HepG2 (cell line): ENCODE data around the gene CTNND2. TPM values are rescaled to one million over a fixed set of nuclear protein-coding genes. Genes with fewer than 3 reads are reported as not detected.

Experiments
- DNMT1 ChIP-seq: sonication (generic); formaldehyde crosslinking; IDR thresholded peaks from 2 replicates; pipeline ENCODE4 v1.5.1; 2020; ENCODE audit warnings: mild to moderate bottlenecking, missing genetic modification reagents
- EHMT2 ChIP-seq: fragments of 200-600 bp; sonication (generic); IDR thresholded peaks from 2 replicates; pipeline ENCODE4 v1.7.0; 2017; ENCODE audit warnings: antibody characterized with exemption, low read depth, low read length, borderline replicate concordance
- FOXA1 ChIP-seq, 2 experiments: fragments of 450-650 bp in 1 of 2; sonication (generic) in 1 of 2; formaldehyde crosslinking in 1 of 2; IDR thresholded peaks; 2 replicates each; pipeline versions ENCODE4 v1.4.0 to v1.6.1; 2016 to 2020; ENCODE audit warnings: missing genetic modification reagents in 1 of 2
- FOXJ3 ChIP-seq: sonication (generic); formaldehyde crosslinking; IDR thresholded peaks from 2 replicates; pipeline ENCODE4 v1.4.0; 2020; ENCODE audit warnings: missing genetic modification reagents, mild to moderate bottlenecking, borderline replicate concordance
- FOXP1 ChIP-seq, 2 experiments: fragments of 450-650 bp in 1 of 2; IDR thresholded peaks; 2 replicates each; pipeline ENCODE4 v1.6.1; 2017 to 2018; ENCODE audit warnings: antibody characterized with exemption in 1 of 2
- FOXP4 ChIP-seq: sonication (generic); formaldehyde crosslinking; IDR thresholded peaks from 2 replicates; pipeline ENCODE4 v1.4.0; 2020; ENCODE audit warnings: missing genetic modification reagents
- IKZF4 ChIP-seq: sonication (generic); formaldehyde crosslinking; IDR thresholded peaks from 2 replicates; pipeline ENCODE4 v1.5.1; 2020; ENCODE audit warnings: borderline replicate concordance, mild to moderate bottlenecking, low read depth, missing genetic modification reagents; ENCODE audit errors: not compliant biosample characterization
- IRF2 ChIP-seq: IDR thresholded peaks from 2 replicates; pipeline ENCODE4 v1.6.1; 2018; ENCODE audit warnings: missing genetic modification reagents, missing compliant biosample characterization
- KAT8 ChIP-seq: IDR thresholded peaks from 2 replicates; pipeline ENCODE4 v1.6.1; 2016; ENCODE audit warnings: missing genetic modification reagents, missing compliant biosample characterization
- MED1 ChIP-seq: sonication (generic); formaldehyde crosslinking; IDR thresholded peaks from 2 replicates; pipeline ENCODE4 v1.4.0; 2020; ENCODE audit warnings: missing genetic modification reagents
- MLXIP ChIP-seq: sonication (generic); formaldehyde crosslinking; IDR thresholded peaks from 2 replicates; pipeline ENCODE4 v1.9.0; 2021; ENCODE audit warnings: missing genetic modification reagents, borderline replicate concordance
- NFIC ChIP-seq: IDR thresholded peaks from 2 replicates; pipeline ENCODE4 v1.6.1; 2012; ENCODE audit warnings: mild to moderate bottlenecking, low read length, inconsistent platforms
- NFKBIZ ChIP-seq: IDR thresholded peaks from 2 replicates; pipeline ENCODE4 v1.6.1; 2018; ENCODE audit warnings: missing genetic modification reagents, missing compliant biosample characterization
- NONO ChIP-seq, 2 experiments: fragments of 450-650 bp in 1 of 2; sonication (generic) in 1 of 2; formaldehyde crosslinking in 1 of 2; IDR thresholded peaks in 1 of 2; conservative IDR thresholded peaks in 1 of 2; 2 replicates each; pipeline versions ENCODE4 v1.6.1 to v1.8.0; 2017 to 2022; ENCODE audit warnings: mild to moderate bottlenecking in 1 of 2, missing genetic modification reagents in 1 of 2, moderate library complexity in 1 of 2
- PPARG ChIP-seq: conservative IDR thresholded peaks from 2 replicates; pipeline ENCODE4 v1.6.1; 2016; ENCODE audit warnings: missing biosample characterization, missing genetic modification reagents
- RARA ChIP-seq: IDR thresholded peaks from 2 replicates; pipeline ENCODE4 v1.6.1; 2016; ENCODE audit warnings: missing genetic modification reagents, missing compliant biosample characterization
- RXRB ChIP-seq: IDR thresholded peaks from 2 replicates; pipeline ENCODE4 v1.6.1; 2016; ENCODE audit warnings: borderline replicate concordance, missing genetic modification reagents, missing compliant biosample characterization
- ZBTB8A ChIP-seq: sonication (generic); formaldehyde crosslinking; IDR thresholded peaks from 2 replicates; pipeline ENCODE4 v1.4.0; 2020; ENCODE audit warnings: mild to moderate bottlenecking, low read depth, missing genetic modification reagents, borderline replicate concordance
- ZGPAT ChIP-seq: IDR thresholded peaks from 2 replicates; pipeline ENCODE4 v1.6.1; 2016; ENCODE audit warnings: mild to moderate bottlenecking
- ZMYM4 ChIP-seq: sonication (generic); formaldehyde crosslinking; IDR thresholded peaks from 2 replicates; pipeline ENCODE4 v1.8.1; 2023; ENCODE audit warnings: mild to moderate bottlenecking, missing genetic modification reagents
- ZNF513 ChIP-seq: sonication (generic); formaldehyde crosslinking; conservative IDR thresholded peaks from 2 replicates; pipeline ENCODE4 v1.5.0; 2020; ENCODE audit warnings: missing genetic modification reagents
- ZNF740 ChIP-seq: sonication (generic); formaldehyde crosslinking; IDR thresholded peaks from 2 replicates; pipeline ENCODE4 v1.4.0; 2020; ENCODE audit warnings: missing genetic modification reagents
- polyA plus RNA-seq, 8 experiments: library from polyadenylated mRNA; depleted of rRNA in 3 of 8; stranded (reverse) in 7 of 8; unstranded in 1 of 8; fragments of >200 nt; fragmentation: Illumina TruSeq in 4 of 8; extraction: Trizol in 4 of 8; gene quantifications; 2 replicates each; pipeline versions ENCODE4 v1.2.1 to v1.2.3, GENCODE V29; 2011 to 2016; ENCODE audit warnings: low read depth in 4 of 8, missing spikeins in 1 of 8, mixed read lengths in 1 of 8; ENCODE audit not compliant: insufficient read depth in 1 of 8
- total RNA-seq, 5 experiments: library from RNA; depleted of rRNA; stranded (reverse); fragments of >200 nt; fragmentation: Illumina TruSeq; extraction: Trizol; gene quantifications; 2 replicates each; pipeline ENCODE4 v1.2.3, GENCODE V29; 2016; ENCODE audit warnings: low read depth in 1 of 5

Gene CTNND2
- total and polyA plus RNA-seq, 2 of the 13 experiments (the other 11 are each of a cell fraction or from before 2014, with no cell fraction given), result not detected

- peak; percentile 49; the same call in 1 of the 2 replicates for TF ChIP-seq RXRB
- peak; percentile 67 for TF ChIP-seq ZMYM4 (CRISPR knock-in tag)
- TF ChIP-seq ZGPAT (CRISPR knock-in tag), result 0 out of 2 replicates have a peak, but pooled peaks have one; percentile 38
- TF ChIP-seq ZNF513 (CRISPR knock-in tag), result no peak
- peak; percentile 87 for TF ChIP-seq MED1 (CRISPR knock-in tag)
- peak; percentile 20; the same call in 1 of the 2 replicates for TF ChIP-seq KAT8
- no peak for TF ChIP-seq EHMT2
- no peak for TF ChIP-seq ZNF740 (CRISPR knock-in tag)
- TF ChIP-seq NFKBIZ, result 0 out of 2 replicates have a peak, but pooled peaks have one; percentile 60
- TF ChIP-seq DNMT1, result no peak
- peak; percentile 52; the same call in 1 of the 2 replicates for TF ChIP-seq IRF2 (CRISPR knock-in tag)
- 0 out of 2 replicates have a peak, but pooled peaks have one; percentile 24 for TF ChIP-seq RARA (CRISPR knock-in tag)
- peak; percentile 48; the same call in 1 of the 2 replicates for TF ChIP-seq FOXJ3 (CRISPR knock-in tag)
- TF ChIP-seq PPARG (CRISPR knock-in tag), result 0 out of 2 replicates have a peak, but pooled peaks have one; percentile 36
- no peak for TF ChIP-seq MLXIP (CRISPR knock-in tag)
- TF ChIP-seq FOXA1 (IDR thresholded peaks at IDR 0.05), result no peak
- 0 out of 2 replicates have a peak, but pooled peaks have one; percentile 25 for TF ChIP-seq FOXA1 (CRISPR knock-in tag; IDR thresholded peaks at IDR 0.05)
- peak; percentile 61; the same call in 1 of the 2 replicates for TF ChIP-seq NFIC
- no peak for TF ChIP-seq IKZF4 (CRISPR knock-in tag)
- no peak for TF ChIP-seq NONO (IDR thresholded peaks at IDR 0.05)
- TF ChIP-seq NONO (CRISPR knock-in tag; conservative IDR thresholded peaks at IDR 0.05), result 0 out of 2 replicates have a peak, but pooled peaks have one; percentile 47
- TF ChIP-seq FOXP1 (IDR thresholded peaks at IDR 0.05), result no peak
- TF ChIP-seq FOXP1 (CRISPR knock-in tag; IDR thresholded peaks at IDR 0.05), result peak; percentile 87; the same call in 1 of the 2 replicates
- TF ChIP-seq ZBTB8A (CRISPR knock-in tag), result no peak
- peak; percentile 95 for TF ChIP-seq FOXP4 (CRISPR knock-in tag)
These were observed 309.2 kb downstream of the CTNND2 start (continued) for GRCh38 chr5:11595045-11595444.
